Measurements from ENCODE around the gene GPR32. TPM values are rescaled to one million over a fixed set of nuclear protein-coding genes. Genes with fewer than 3 reads are reported as not detected.

Gene GPR32
- total RNA-seq, 4 donors from 2014 or later = not detected

GRCh38 chr19:50790922-50791467 is 20.7 kb downstream of the GPR32 start:
- 86% methylated on average over 6 of the region's 6 CpGs for WGBS
- H3K4me1 ChIP-seq = peaks cover 11% of the 10 kb centered on the region
- no peak for DNase-seq (ENCODE audit: low spot score in 2 of 2)
- TF ChIP-seq POLR2A (IDR thresholded peaks at IDR 0.05) (no peak), EP300 (IDR thresholded peaks at IDR 0.05) (no peak), CTCF (IDR thresholded peaks at IDR 0.05) (no peak)
- no peak overlapping the region for H3K4me3 ChIP-seq
- no peaks in the 10 kb centered on the region for H3K27me3 ChIP-seq
- no peak overlapping the region for H3K27ac ChIP-seq
- H3K9me3 ChIP-seq = no peaks in the 10 kb centered on the region
- H3K36me3 ChIP-seq = no peaks in the 10 kb centered on the region

GRCh38 chr19:50791594-50792271 is 21.5 kb downstream of the GPR32 start:
- H3K4me3 ChIP-seq = no peak overlapping the region
- no peaks in the 10 kb centered on the region for H3K27me3 ChIP-seq
- no peaks in the 10 kb centered on the region for H3K9me3 ChIP-seq
- H3K27ac ChIP-seq = no peak overlapping the region
- H3K36me3 ChIP-seq = peaks cover 3% of the 10 kb centered on the region
- peaks cover 11% of the 10 kb centered on the region for H3K4me1 ChIP-seq
- no peak for DNase-seq (ENCODE audit: low spot score in 2 of 2)
- TF ChIP-seq EP300 (IDR thresholded peaks at IDR 0.05) (no peak), POLR2AphosphoS5 (IDR thresholded peaks at IDR 0.05) (no peak), POLR2A (IDR thresholded peaks at IDR 0.05) (no peak), CTCF (IDR thresholded peaks at IDR 0.05) (no peak)
- WGBS = 79% methylated on average over 17 of the region's 47 CpGs

- H3K9me3 ChIP-seq = no peaks in the 10 kb centered on the region
Observed at GRCh38 chr19:50792272-50793250, 22.3 kb downstream of the GPR32 start.

GRCh38 chr19:50793558-50794065 is 23.3 kb downstream of the GPR32 start:
- TF ChIP-seq EP300 (IDR thresholded peaks at IDR 0.05) (no peak), POLR2A (IDR thresholded peaks at IDR 0.05) (no peak), POLR2AphosphoS5 (IDR thresholded peaks at IDR 0.05) (no peak), CTCF (IDR thresholded peaks at IDR 0.05) (no peak)
- DNase-seq (ENCODE audit: low spot score in 2 of 2) = no peak
- Histone ChIP-seq H3K4me1 (peaks cover 11% of the 10 kb centered on the region), H3K9me3 (no peaks in the 10 kb centered on the region), H3K27ac (no peak overlapping the region), H3K4me3 (no peak overlapping the region), H3K36me3 (peaks cover 22% of the 10 kb centered on the region), H3K27me3 (no peaks in the 10 kb centered on the region)
- WGBS = 62% methylated on average over 10 of the region's 11 CpGs

More at GRCh38 chr19:50792272-50793250, 22.3 kb downstream of the GPR32 start:
- no peak for TF ChIP-seq EP300 (IDR thresholded peaks at IDR 0.05)
- TF ChIP-seq POLR2A (IDR thresholded peaks at IDR 0.05) = no peak
- no peak for TF ChIP-seq POLR2AphosphoS5 (IDR thresholded peaks at IDR 0.05)
- TF ChIP-seq CTCF (IDR thresholded peaks at IDR 0.05) = no peak
- peaks cover 11% of the 10 kb centered on the region for H3K36me3 ChIP-seq
- no peak for DNase-seq (ENCODE audit: low spot score in 2 of 2)
- 83% methylated on average over 11 of the region's 13 CpGs for WGBS
- H3K4me1 ChIP-seq = peaks cover 11% of the 10 kb centered on the region
- no peak overlapping the region for H3K4me3 ChIP-seq
- no peak overlapping the region for H3K27ac ChIP-seq
- H3K27me3 ChIP-seq = no peaks in the 10 kb centered on the region
